H1 (cell line): ENCODE results near the gene CCSER2. TPM values are rescaled to one million over a fixed set of nuclear protein-coding genes. Genes with fewer than 3 reads are reported as not detected.

Experiments
- CTCF ChIA-PET: fragments of 300-600 bp; sonication (Branson Sonifier 250); formaldehyde crosslinking; loops from one replicate; lab custom pipeline; 2021; ENCODE audit not compliant: partially characterized antibody; lab: Charles Lee
- POLR2A ChIA-PET: fragments of 300-600 bp; sonication (Branson Sonifier 250); formaldehyde crosslinking; loops from one replicate; lab custom pipeline; 2021; ENCODE audit warnings: inconsistent platforms; ENCODE audit not compliant: partially characterized antibody; lab: Charles Lee
- DNase-seq, 2 experiments: peaks; one replicate each; pipeline versions ENCODE4 v3.0.0 to v3.0.0-alpha.2; 2010 to 2022; ENCODE audit warnings: low spot score in 2 of 2, low read depth in 1 of 2, mixed read lengths in 1 of 2
- FAIRE-seq: peaks from 2 replicates; lab custom pipeline; 2011; peaks lifted over from hg19 to GRCh38; lab: Jason Lieb, UNC
- H2AFZ ChIP-seq: 2 replicates; pipeline ENCODE4 v1.8.1; 2012; ENCODE audit warnings: low read length, inconsistent platforms
- H2AK5ac ChIP-seq: 2 replicates; pipeline ENCODE4 v1.6.1; 2013; ENCODE audit warnings: low read depth, low read length
- H2BK120ac ChIP-seq: replicated peaks from 2 replicates; pipeline ENCODE3; 2013; ENCODE audit warnings: low read depth, low read length, inconsistent platforms
- H2BK12ac ChIP-seq: 2 replicates; pipeline ENCODE4 v1.6.1; 2013; ENCODE audit warnings: low read depth, low read length
- H2BK15ac ChIP-seq: 2 replicates; pipeline ENCODE4 v1.6.1; 2013; ENCODE audit warnings: low read length
- H2BK20ac ChIP-seq: 2 replicates; pipeline ENCODE4 v1.6.1; 2013; ENCODE audit warnings: low read length
- H2BK5ac ChIP-seq: 2 replicates; pipeline ENCODE4 v1.6.1; 2013; ENCODE audit warnings: low read depth, low read length
- H3K14ac ChIP-seq: 2 replicates; pipeline ENCODE4 v1.6.1; 2013; ENCODE audit warnings: inconsistent platforms; ENCODE audit not compliant: insufficient read length
- H3K18ac ChIP-seq: 2 replicates; pipeline ENCODE4 v1.6.1; 2013; ENCODE audit warnings: low read length; ENCODE audit errors: extremely low read depth
- H3K23ac ChIP-seq: 2 replicates; pipeline ENCODE4 v1.6.1; 2013; ENCODE audit warnings: inconsistent platforms; ENCODE audit not compliant: insufficient read length
- H3K23me2 ChIP-seq: 2 replicates; pipeline ENCODE4 v1.6.1; 2013; ENCODE audit warnings: low read depth, low read length
- H3K27ac ChIP-seq: 2 replicates; pipeline ENCODE4 v1.6.1; 2011; ENCODE audit warnings: low read depth, low read length, inconsistent platforms
- H3K27me3 ChIP-seq, 4 experiments: replicated peaks in 1 of 4; 1 replicate in 1 of 4; 2 replicates in 3 of 4; pipeline versions ENCODE4 v1.6.1 to v1.8.1; 2011 to 2013; ENCODE audit warnings: low read length in 3 of 4, mild to moderate bottlenecking in 3 of 4, inconsistent platforms in 2 of 4, mixed read lengths in 2 of 4, moderate library complexity in 1 of 4; ENCODE audit not compliant: control insufficient read depth in 3 of 4, insufficient read depth in 3 of 4; ENCODE audit errors: extremely low read depth in 1 of 4
- H3K36me3 ChIP-seq, 4 experiments: 2 replicates each; pipeline versions ENCODE4 v1.6.1 to v1.8.1; 2011 to 2013; ENCODE audit warnings: mild to moderate bottlenecking in 4 of 4, low read length in 3 of 4, moderate library complexity in 2 of 4, control low read depth in 1 of 4, inconsistent platforms in 1 of 4; ENCODE audit not compliant: insufficient read depth in 4 of 4, control insufficient read depth in 2 of 4
- H3K4ac ChIP-seq: replicated peaks from 2 replicates; pipeline ENCODE3; 2013; ENCODE audit warnings: low read length, low read depth, mixed read lengths, inconsistent platforms; ENCODE audit not compliant: insufficient read length
- H3K4me1 ChIP-seq, 4 experiments: replicated peaks in 1 of 4; 1 replicate in 1 of 4; 2 replicates in 3 of 4; pipeline versions ENCODE4 v1.6.1 to v1.8.1; 2011 to 2013; ENCODE audit warnings: low read length in 3 of 4, inconsistent platforms in 2 of 4, mixed read lengths in 1 of 4; ENCODE audit not compliant: insufficient read depth in 4 of 4, control insufficient read depth in 3 of 4
- H3K4me2 ChIP-seq, 2 experiments: 2 replicates each; pipeline versions ENCODE4 v1.6.1 to v1.8.1; 2011 to 2013; ENCODE audit warnings: low read depth in 2 of 2, low read length in 2 of 2, control low read depth in 1 of 2, inconsistent platforms in 1 of 2, mild to moderate bottlenecking in 1 of 2; ENCODE audit not compliant: insufficient read depth in 1 of 2
- H3K4me3 ChIP-seq, 4 experiments: fragments of 200-600, 300-600 bp in 1 of 4; sonication (generic), shearing (Covaris generic), sonication (Bioruptor Twin) in 1 of 4; 2 replicates each; pipeline versions ENCODE4 v1.5.1 to v1.8.1; 2011 to 2016; ENCODE audit warnings: low read length in 4 of 4, low read depth in 3 of 4, control low read depth in 2 of 4, inconsistent platforms in 2 of 4, mild to moderate bottlenecking in 2 of 4, mixed read lengths in 1 of 4, moderate library complexity in 1 of 4; ENCODE audit not compliant: insufficient read depth in 2 of 4; ENCODE audit errors: extremely low read depth in 1 of 4
- H3K56ac ChIP-seq: replicated peaks from 2 replicates; pipeline ENCODE3; 2013; ENCODE audit warnings: low read depth, mild to moderate bottlenecking, mixed read lengths, low read length, inconsistent platforms; ENCODE audit not compliant: insufficient read length
- H3K79me1 ChIP-seq: 2 replicates; pipeline ENCODE4 v1.6.1; 2013; ENCODE audit warnings: low read depth, low read length, control low read depth
- H3K79me2 ChIP-seq, 2 experiments: 2 replicates each; pipeline versions ENCODE4 v1.6.1 to v1.8.1; 2012 to 2013; ENCODE audit warnings: low read length in 2 of 2, mild to moderate bottlenecking in 2 of 2, inconsistent platforms in 1 of 2; ENCODE audit not compliant: insufficient read depth in 2 of 2, control insufficient read depth in 1 of 2
- H3K9ac ChIP-seq, 4 experiments: replicated peaks in 1 of 4; 1 replicate in 1 of 4; 2 replicates in 3 of 4; pipeline versions ENCODE4 v1.6.1 to v1.8.1; 2011 to 2013; ENCODE audit warnings: low read depth in 3 of 4, low read length in 3 of 4, control low read depth in 2 of 4, mild to moderate bottlenecking in 2 of 4, moderate library complexity in 2 of 4, inconsistent platforms in 1 of 4; ENCODE audit errors: extremely low read depth in 1 of 4
- H3K9me3 ChIP-seq, 2 experiments: 2 replicates each; pipeline versions ENCODE4 v1.6.1 to v1.8.1; 2012 to 2013; ENCODE audit warnings: mild to moderate bottlenecking in 2 of 2, moderate library complexity in 2 of 2, control low read depth in 1 of 2, inconsistent platforms in 1 of 2, low read depth in 1 of 2, low read length in 1 of 2, mixed read lengths in 1 of 2; ENCODE audit not compliant: insufficient read depth in 2 of 2
- H4K20me1 ChIP-seq, 2 experiments: replicated peaks in 1 of 2; 2 replicates each; pipeline versions ENCODE3 to v1.8.1; 2011 to 2013; ENCODE audit warnings: inconsistent platforms in 2 of 2, low read length in 2 of 2, mild to moderate bottlenecking in 1 of 2; ENCODE audit not compliant: insufficient read depth in 2 of 2, control insufficient read depth in 1 of 2
- H4K5ac ChIP-seq: 2 replicates; pipeline ENCODE4 v1.6.1; 2013; ENCODE audit warnings: low read length, low read depth, mixed read lengths, inconsistent platforms; ENCODE audit not compliant: insufficient read length
- H4K8ac ChIP-seq: 2 replicates; pipeline ENCODE4 v1.8.0; 2013; ENCODE audit warnings: mild to moderate bottlenecking, moderate library complexity, low read length, inconsistent platforms; ENCODE audit not compliant: insufficient read depth; ENCODE audit errors: extremely low read depth
- H4K91ac ChIP-seq: replicated peaks from 2 replicates; pipeline ENCODE3; 2013; ENCODE audit warnings: low read length, mixed read lengths, inconsistent platforms; ENCODE audit not compliant: insufficient read length
- CTBP2 ChIP-seq: IDR thresholded peaks from 2 replicates; pipeline ENCODE4 v1.7.0; 2011; ENCODE audit warnings: borderline replicate concordance, mild to moderate bottlenecking, moderate library complexity, mixed read lengths, low read length; ENCODE audit not compliant: insufficient read depth, insufficient read length
- E2F6 ChIP-seq: IDR thresholded peaks from 2 replicates; pipeline ENCODE4 v1.6.1; 2012; ENCODE audit warnings: inconsistent platforms
- GABPA ChIP-seq: IDR thresholded peaks from 2 replicates; pipeline ENCODE4 v1.6.1; 2011; ENCODE audit warnings: mild to moderate bottlenecking, low read length, moderate library complexity, borderline replicate concordance; ENCODE audit not compliant: insufficient read depth
- GTF2F1 ChIP-seq: IDR thresholded peaks from 2 replicates; pipeline ENCODE4 v1.6.1; 2012; ENCODE audit warnings: low read depth, low read length, improper control_type of control experiment, borderline replicate concordance
- MAX ChIP-seq: IDR thresholded peaks from 2 replicates; pipeline ENCODE4 v1.6.1; 2012; ENCODE audit warnings: inconsistent platforms
- POLR2AphosphoS5 ChIP-seq: IDR thresholded peaks from 2 replicates; pipeline ENCODE4 v1.6.1; 2011; ENCODE audit warnings: low read depth, low read length
- SIX5 ChIP-seq: IDR thresholded peaks from 2 replicates; pipeline ENCODE4 v1.6.1; 2011; ENCODE audit warnings: mild to moderate bottlenecking, low read depth, low read length
- SP4 ChIP-seq: IDR thresholded peaks from 2 replicates; pipeline ENCODE4 v1.6.1; 2012; ENCODE audit warnings: low read length, inconsistent platforms
- SUZ12 ChIP-seq: fragments of 200-600 bp; sonication (generic); IDR thresholded peaks from 2 replicates; pipeline ENCODE4 v1.6.1; 2012; ENCODE audit warnings: mild to moderate bottlenecking, inconsistent platforms, low read length, moderate library complexity, mixed read lengths
- TAF7 ChIP-seq: optimal IDR thresholded peaks from 2 replicates; pipeline ENCODE3; 2011; ENCODE audit warnings: low read depth, mild to moderate bottlenecking, inconsistent platforms, low read length, moderate library complexity, borderline replicate concordance
- WGBS, 2 experiments: shearing (Covaris generic) in 1 of 2; methylation state at CpG; one replicate each; pipeline versions ENCODE4 v1.1.6 to v1.1.7; 2013 to 2015; ENCODE audit warnings: low lambda C conversion rate in 2 of 2, mixed read lengths in 2 of 2, inconsistent platforms in 1 of 2, low coverage in 1 of 2, missing lambda C conversion rate in 1 of 2; ENCODE audit not compliant: insufficient replicate concordance in 2 of 2, insufficient coverage in 1 of 2, insufficient read length in 1 of 2; ENCODE audit errors: extremely low coverage in 1 of 2, missing lambda C conversion rate in 1 of 2; 5-methylcytosine and 5-hydroxymethylcytosine counted together
- polyA plus RNA-seq, 7 experiments: library from polyadenylated mRNA; depleted of rRNA in 3 of 7; stranded (reverse) in 5 of 7; unstranded in 2 of 7; fragments of >200 nt in 5 of 7; fragments of 200-250 nt in 2 of 7; gene quantifications; 1 replicate in 5 of 7; 2 replicates in 1 of 7; 4 replicates in 1 of 7; pipeline versions ENCODE4 v1.2.1 to v1.2.3, GENCODE V29; 2011 to 2013; ENCODE audit warnings: missing spikeins in 2 of 7, mixed read lengths in 2 of 7
- total RNA-seq: library from RNA; stranded (reverse); fragmentation: NEBNext Ultra II Directional; extraction: Animal tissue kit (Norgen Biotek cat#: 25700); gene quantifications from 2 replicates; pipeline ENCODE4 v1.2.1, GENCODE V29; 2021
- TF ChIP-seq, protein P1 (sequence below), 3 experiments: IDR thresholded peaks; 1 replicate in 2 of 3; 2 replicates in 1 of 3; pipeline versions ENCODE4 v1.5.1 to v1.6.1; 2011; ENCODE audit warnings: low read length in 3 of 3, mild to moderate bottlenecking in 3 of 3, inconsistent platforms in 2 of 3, low read depth in 1 of 3, moderate library complexity in 1 of 3; ENCODE audit not compliant: insufficient read depth in 1 of 3; ENCODE audit errors: control extremely low read depth in 1 of 3

Gene CCSER2
- total and polyA plus RNA-seq, 2 of the 8 experiments (the other 6 are each of a cell fraction or from before 2014, with no cell fraction given), result 6.9 to 30.5 TPM

GRCh38 chr10:84331091-84331490, 2.7 kb downstream of the CCSER2 start:
- no peak overlapping the region for H2BK15ac ChIP-seq
- no peak overlapping the region for H4K91ac ChIP-seq
- ChIA-PET CTCF (no interaction called here), POLR2A (no interaction called here)
- H2AFZ ChIP-seq, result no peak overlapping the region
- H3K36me3 ChIP-seq, result no peaks in the 10 kb centered on the region
- no peak overlapping the region; a peak in 1 of 4 replicates for H3K4me2 ChIP-seq
- no peak overlapping the region for H3K18ac ChIP-seq
- no peak overlapping the region for H3K4ac ChIP-seq
- WGBS, 2 experiments, result 95% methylated on average over 2 of the region's 2 CpGs; no CpG with 5 or more reads in 1 of the 2 experiments
- H2AK5ac ChIP-seq, result no peak overlapping the region
- H3K27ac ChIP-seq, result no peak overlapping the region
- no peaks in the 10 kb centered on the region for H3K27me3 ChIP-seq
- FAIRE-seq (no peak), DNase-seq (no peak)
- peaks cover 4% of the 10 kb centered on the region; the same call in 1 of the 2 replicates for H3K79me1 ChIP-seq
- no peak overlapping the region for H2BK12ac ChIP-seq
- no peak overlapping the region for H2BK120ac ChIP-seq
- H3K79me2 ChIP-seq, result peaks cover 4 to 66% of the 10 kb centered on the region in 2 experiments; a peak in 3 of 4 replicates
- H4K8ac ChIP-seq, result no peak overlapping the region
- H3K4me1 ChIP-seq, result peaks cover 3 to 11% (median 5%) of the 10 kb centered on the region in 4 experiments; a peak in 6 of 7 replicates
- H3K9ac ChIP-seq, result no peak overlapping the region
- no peaks in the 10 kb centered on the region for H3K9me3 ChIP-seq
- H2BK20ac ChIP-seq, result no peak overlapping the region
- no peaks in the 10 kb centered on the region for H3K23me2 ChIP-seq
- H3K4me3 ChIP-seq, result no peak overlapping the region
- no peak overlapping the region for H3K14ac ChIP-seq
- H4K5ac ChIP-seq, result no peak overlapping the region
- H3K56ac ChIP-seq, result no peak overlapping the region
- H4K20me1 ChIP-seq, result peaks cover 0 to 2% of the 10 kb centered on the region in 2 experiments
- no peak overlapping the region for H3K23ac ChIP-seq
- no peak overlapping the region for H2BK5ac ChIP-seq
- TF ChIP-seq, protein P1, sequence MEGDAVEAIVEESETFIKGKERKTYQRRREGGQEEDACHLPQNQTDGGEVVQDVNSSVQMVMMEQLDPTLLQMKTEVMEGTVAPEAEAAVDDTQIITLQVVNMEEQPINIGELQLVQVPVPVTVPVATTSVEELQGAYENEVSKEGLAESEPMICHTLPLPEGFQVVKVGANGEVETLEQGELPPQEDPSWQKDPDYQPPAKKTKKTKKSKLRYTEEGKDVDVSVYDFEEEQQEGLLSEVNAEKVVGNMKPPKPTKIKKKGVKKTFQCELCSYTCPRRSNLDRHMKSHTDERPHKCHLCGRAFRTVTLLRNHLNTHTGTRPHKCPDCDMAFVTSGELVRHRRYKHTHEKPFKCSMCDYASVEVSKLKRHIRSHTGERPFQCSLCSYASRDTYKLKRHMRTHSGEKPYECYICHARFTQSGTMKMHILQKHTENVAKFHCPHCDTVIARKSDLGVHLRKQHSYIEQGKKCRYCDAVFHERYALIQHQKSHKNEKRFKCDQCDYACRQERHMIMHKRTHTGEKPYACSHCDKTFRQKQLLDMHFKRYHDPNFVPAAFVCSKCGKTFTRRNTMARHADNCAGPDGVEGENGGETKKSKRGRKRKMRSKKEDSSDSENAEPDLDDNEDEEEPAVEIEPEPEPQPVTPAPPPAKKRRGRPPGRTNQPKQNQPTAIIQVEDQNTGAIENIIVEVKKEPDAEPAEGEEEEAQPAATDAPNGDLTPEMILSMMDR (IDR thresholded peaks at IDR 0.05; ENCODE audit: control extremely low read depth in 1 of 3, insufficient read depth in 1 of 3, low read depth in 1 of 3, low read length in 3 of 3), result no peak
- TF ChIP-seq GTF2F1 (no peak), SIX5 (no peak), MAX (no peak), GABPA (no peak), SP4 (no peak), POLR2AphosphoS5 (no peak), E2F6 (no peak), SUZ12 (no peak), TAF7 (no peak), CTBP2 (no peak)
